Uterus (tissue), 4 donors: ENCODE data around the gene CYP8B1. TPM values are rescaled to one million over a fixed set of nuclear protein-coding genes. Genes with fewer than 3 reads are reported as not detected.

Experiments
- DNase-seq, 2 donors: peaks; one replicate each; pipeline ENCODE4 v3.0.0-alpha.2; 2019 to 2020
- H3K27ac ChIP-seq, 2 donors: fragments of 200-600 bp; sonication (generic); 1 replicate in 1 of 2; 2 replicates in 1 of 2; pipeline ENCODE4 v1.5.1; 2016 to 2018
- H3K27me3 ChIP-seq, 2 donors: fragments of 200-600 bp; sonication (generic); one replicate each; pipeline ENCODE4 v1.5.1; 2018 to 2019; ENCODE audit warnings: control low read depth in 1 of 2
- H3K36me3 ChIP-seq, 2 donors: fragments of 200-600 bp; sonication (generic); one replicate each; pipeline ENCODE4 v1.5.1; 2019; ENCODE audit warnings: control low read depth in 1 of 2
- H3K4me1 ChIP-seq, 2 donors: fragments of 200-600 bp; sonication (generic); one replicate each; pipeline ENCODE4 v1.5.1; 2018 to 2019; ENCODE audit warnings: control low read depth in 1 of 2
- H3K4me3 ChIP-seq, 2 donors: fragments of 200-600 bp; sonication (generic); 1 replicate in 1 of 2; 2 replicates in 1 of 2; pipeline ENCODE4 v1.5.1; 2018 to 2019; ENCODE audit warnings: mild to moderate bottlenecking in 1 of 2
- H3K9me3 ChIP-seq, 2 donors: fragments of 200-600 bp; sonication (generic); one replicate each; pipeline ENCODE4 v1.5.1; 2019; ENCODE audit warnings: control low read depth in 1 of 2
- CTCF ChIP-seq, 4 experiments: fragments of 200-600 bp in 2 of 4; fragments of 450-650 bp in 2 of 4; sonication (generic) in 2 of 4; IDR thresholded peaks; one replicate each; pipeline ENCODE4 v1.5.1; 2016 to 2019; ENCODE audit warnings: antibody characterized with exemption in 4 of 4, mild to moderate bottlenecking in 2 of 4, moderate library complexity in 1 of 4
- POLR2A ChIP-seq, 2 donors: fragments of 450-650 bp; IDR thresholded peaks; one replicate each; pipeline ENCODE4 v1.6.1; 2016; ENCODE audit warnings: antibody characterized with exemption in 2 of 2, mild to moderate bottlenecking in 1 of 2, moderate library complexity in 1 of 2
- intact Hi-C: fragments of 100-400 bp; cut with DNase I; formaldehyde crosslinking; loops from one replicate; pipeline ENCODE4 v1.15.1; 2023; ENCODE audit warnings: low total_unique reads
- total RNA-seq, 4 donors: library from RNA; depleted of rRNA in 3 of 4; stranded (reverse); fragments of >200 nt in 3 of 4; gene quantifications; one replicate each; pipeline versions ENCODE4 v1.1.0 to v1.2.4, GENCODE V29; 2014 to 2023
- donor health status: DM: yes; HTN: yes; CAD: no.

CYP8B1 gene
- total RNA-seq, 4 donors from 2014 or later = not detected

GRCh38 chr3:42827023-42827422 is 48.7 kb downstream of the CYP8B1 start:
- TF ChIP-seq POLR2A (IDR thresholded peaks at IDR 0.05) (no peak), CTCF (IDR thresholded peaks at IDR 0.05) (no peak)
- intact Hi-C loops = no loop called here
- Histone ChIP-seq H3K27ac (no peak overlapping the region), H3K27me3 (no peaks in the 10 kb centered on the region), H3K36me3 (no peaks in the 10 kb centered on the region), H3K9me3 (no peaks in the 10 kb centered on the region), H3K4me1 (no peaks in the 10 kb centered on the region), H3K4me3 (no peak overlapping the region)
- no peak for DNase-seq

GRCh38 chr3:42826141-42826540 is 49.5 kb downstream of the CYP8B1 start:
- TF ChIP-seq CTCF (IDR thresholded peaks at IDR 0.05) (no peak), POLR2A (IDR thresholded peaks at IDR 0.05) (no peak)
- intact Hi-C loops = no loop called here
- Histone ChIP-seq H3K36me3 (no peaks in the 10 kb centered on the region), H3K4me3 (no peak overlapping the region), H3K9me3 (no peaks in the 10 kb centered on the region), H3K27ac (no peak overlapping the region), H3K27me3 (no peaks in the 10 kb centered on the region), H3K4me1 (no peaks in the 10 kb centered on the region)
- no peak for DNase-seq

- Histone ChIP-seq H3K4me3 (no peak overlapping the region), H3K4me1 (no peaks in the 10 kb centered on the region), H3K27ac (no peak overlapping the region), H3K9me3 (no peaks in the 10 kb centered on the region), H3K36me3 (no peaks in the 10 kb centered on the region), H3K27me3 (no peaks in the 10 kb centered on the region)
- intact Hi-C loops = no loop called here
- no peak for DNase-seq
- TF ChIP-seq CTCF (IDR thresholded peaks at IDR 0.05) = no peak
- TF ChIP-seq POLR2A (IDR thresholded peaks at IDR 0.05) = no peak
Observed at GRCh38 chr3:42823351-42823750, 52.3 kb downstream of the CYP8B1 start.

GRCh38 chr3:42822828-42823227 is 52.9 kb downstream of the CYP8B1 start:
- DNase-seq = no peak
- H3K4me3 ChIP-seq = no peak overlapping the region
- H3K27ac ChIP-seq = no peak overlapping the region
- intact Hi-C loops = no loop called here
- TF ChIP-seq POLR2A (IDR thresholded peaks at IDR 0.05) = no peak
- TF ChIP-seq CTCF (IDR thresholded peaks at IDR 0.05) = no peak
- no peaks in the 10 kb centered on the region for H3K4me1 ChIP-seq
- no peaks in the 10 kb centered on the region for H3K27me3 ChIP-seq
- no peaks in the 10 kb centered on the region for H3K36me3 ChIP-seq
- no peaks in the 10 kb centered on the region for H3K9me3 ChIP-seq

Other genes starting within 250 kb of the CYP8B1 start
- 10 to 100 TPM; 29.1 to 44.7 (median 32.1) TPM for gene ZBTB47, start 222.2 kb downstream of the CYP8B1 start, total RNA-seq
- not detected for gene KLHL40, start 190.3 kb downstream of the CYP8B1 start, total RNA-seq
- gene HHATL, start 173.1 kb downstream of the CYP8B1 start, total RNA-seq = 1 to 10 TPM in 1 of 4 donors, under 1 TPM in 1, not detected in 2; 0.62 to 1.3 TPM
- 1 to 10 TPM in 2 of 4 donors, not detected in 2; 1.7 to 1.9 TPM for gene CCDC13, start 102.6 kb downstream of the CYP8B1 start, total RNA-seq
- gene HIGD1A, start 71.4 kb downstream of the CYP8B1 start, total RNA-seq = 100 to 1,000 TPM in 2 of 4 donors, 10 to 100 TPM in 2; 65.3 to 234 (median 103) TPM
- 1 to 10 TPM; 1.5 to 8.7 (median 4.7) TPM for gene ACKR2, start 66.4 kb downstream of the CYP8B1 start, total RNA-seq
- 10 to 100 TPM in 3 of 4 donors, 1 to 10 TPM in 1; 7.2 to 25.5 (median 19.6) TPM for gene ZNF662, start 30.3 kb upstream of the CYP8B1 start, total RNA-seq
- 10 to 100 TPM; 26.3 to 65.8 (median 48.0) TPM for gene GASK1A, start 103.4 kb upstream of the CYP8B1 start, total RNA-seq
- gene POMGNT2, start 230.2 kb upstream of the CYP8B1 start, total RNA-seq = 100 to 1,000 TPM in 1 of 4 donors, 10 to 100 TPM in 3; 17.6 to 103 (median 57.7) TPM